ENCODE results near the gene PHLDA3.
"Not testable (repeated sequence)": the region's sequence is repeated elsewhere in the genome, so short reads cannot be mapped to it uniquely, and the experiment has no call there.

Gene PHLDA3

GRCh38 chr1:201493757-201494617 is 25.0 kb upstream of the PHLDA3 start:
- no peaks in the 10 kb centered on the region for H4K20me1 ChIP-seq (ENCODE audit: insufficient read depth, low read length)
- H3F3A ChIP-seq (ENCODE audit: insufficient read depth, low read length), result no peaks in the 10 kb centered on the region
- H3K9me3 ChIP-seq (ENCODE audit: low read length), result no peaks in the 10 kb centered on the region
- H3K4me2 ChIP-seq (ENCODE audit: low read length), result no peak overlapping the region
- no peak overlapping the region for H3K27ac ChIP-seq (ENCODE audit: low read depth, low read length, poor library complexity, severe bottlenecking)
- no peaks in the 10 kb centered on the region for H3K9me2 ChIP-seq (ENCODE audit: low read depth, low read length)
- H3K36me3 ChIP-seq (ENCODE audit: insufficient read depth, low read length), result peaks cover 47% of the 10 kb centered on the region
- no peak for TF ChIP-seq EZH2 (IDR thresholded peaks at IDR 0.05; ENCODE audit: borderline replicate concordance, low read length)
- TF ChIP-seq, protein P1, sequence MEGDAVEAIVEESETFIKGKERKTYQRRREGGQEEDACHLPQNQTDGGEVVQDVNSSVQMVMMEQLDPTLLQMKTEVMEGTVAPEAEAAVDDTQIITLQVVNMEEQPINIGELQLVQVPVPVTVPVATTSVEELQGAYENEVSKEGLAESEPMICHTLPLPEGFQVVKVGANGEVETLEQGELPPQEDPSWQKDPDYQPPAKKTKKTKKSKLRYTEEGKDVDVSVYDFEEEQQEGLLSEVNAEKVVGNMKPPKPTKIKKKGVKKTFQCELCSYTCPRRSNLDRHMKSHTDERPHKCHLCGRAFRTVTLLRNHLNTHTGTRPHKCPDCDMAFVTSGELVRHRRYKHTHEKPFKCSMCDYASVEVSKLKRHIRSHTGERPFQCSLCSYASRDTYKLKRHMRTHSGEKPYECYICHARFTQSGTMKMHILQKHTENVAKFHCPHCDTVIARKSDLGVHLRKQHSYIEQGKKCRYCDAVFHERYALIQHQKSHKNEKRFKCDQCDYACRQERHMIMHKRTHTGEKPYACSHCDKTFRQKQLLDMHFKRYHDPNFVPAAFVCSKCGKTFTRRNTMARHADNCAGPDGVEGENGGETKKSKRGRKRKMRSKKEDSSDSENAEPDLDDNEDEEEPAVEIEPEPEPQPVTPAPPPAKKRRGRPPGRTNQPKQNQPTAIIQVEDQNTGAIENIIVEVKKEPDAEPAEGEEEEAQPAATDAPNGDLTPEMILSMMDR (IDR thresholded peaks at IDR 0.05; ENCODE audit: low read length), result no peak
- H3K27me3 ChIP-seq (ENCODE audit: insufficient read depth, low read length), result no peaks in the 10 kb centered on the region
- H3K79me2 ChIP-seq (ENCODE audit: insufficient read depth, low read length), result no peaks in the 10 kb centered on the region
- no peak overlapping the region for H2AFZ ChIP-seq (ENCODE audit: low read length)
- H3K9ac ChIP-seq (ENCODE audit: low read length), result no peak overlapping the region
- no peak overlapping the region for H3K4me3 ChIP-seq (ENCODE audit: low read depth, low read length, poor library complexity, severe bottlenecking)
- H3K4me1 ChIP-seq (ENCODE audit: insufficient read depth, low read length, severe bottlenecking), result no peaks in the 10 kb centered on the region

- not testable (repeated sequence) for H3K79me2 ChIP-seq (ENCODE audit: insufficient read depth, low read length); H3K27me3 ChIP-seq (ENCODE audit: insufficient read depth, low read length); H4K20me1 ChIP-seq (ENCODE audit: insufficient read depth, low read length); H3K9me2 ChIP-seq (ENCODE audit: low read depth, low read length); H3K4me3 ChIP-seq (ENCODE audit: low read depth, low read length, poor library complexity, severe bottlenecking); H3K4me2 ChIP-seq (ENCODE audit: low read length); H3K4me1 ChIP-seq (ENCODE audit: insufficient read depth, low read length, severe bottlenecking); H3K27ac ChIP-seq (ENCODE audit: low read depth, low read length, poor library complexity, severe bottlenecking); H2AFZ ChIP-seq (ENCODE audit: low read length); H3F3A ChIP-seq (ENCODE audit: insufficient read depth, low read length); H3K9me3 ChIP-seq (ENCODE audit: low read length); H3K9ac ChIP-seq (ENCODE audit: low read length)
- peaks cover 45% of the 10 kb centered on the region for H3K36me3 ChIP-seq (ENCODE audit: insufficient read depth, low read length)
Measured at GRCh38 chr1:201493026-201493656, 24.2 kb upstream of the PHLDA3 start.

DNA sequence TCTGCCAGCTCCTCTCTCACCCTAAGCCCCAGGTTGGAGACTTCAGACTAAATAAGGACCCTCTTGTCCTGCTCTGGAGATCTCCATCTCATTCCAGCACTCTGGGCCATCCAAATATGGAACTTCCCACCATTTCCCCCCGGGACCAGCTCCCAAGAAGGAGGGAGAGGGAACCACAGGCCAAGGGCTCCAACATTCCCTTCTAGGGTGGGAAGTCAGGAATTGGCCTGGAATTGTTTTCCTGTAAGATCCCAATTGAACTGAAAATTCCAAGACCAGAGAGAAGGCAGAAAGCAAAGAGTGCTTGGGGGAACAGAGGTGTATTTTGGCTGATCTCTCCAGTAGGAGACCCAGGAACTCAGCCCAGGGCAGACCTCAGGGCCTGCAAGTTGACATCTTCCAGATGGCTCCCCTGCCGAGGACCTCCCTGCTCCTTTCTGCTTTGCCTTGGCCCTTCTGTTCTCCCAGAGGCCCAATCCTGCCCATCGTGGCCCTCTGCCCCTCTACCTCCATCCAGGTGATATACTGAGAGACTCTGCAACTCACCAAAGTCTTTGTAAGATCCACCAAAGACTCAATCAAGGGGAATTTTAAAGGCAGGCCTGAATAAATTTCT is 23.0 kb upstream of the PHLDA3 start:
- H3K4me1 ChIP-seq (ENCODE audit: insufficient read depth, low read length, severe bottlenecking), result no peaks in the 10 kb centered on the region
- H3K27me3 ChIP-seq (ENCODE audit: insufficient read depth, low read length), result no peaks in the 10 kb centered on the region
- no peak overlapping the region for H3K4me2 ChIP-seq (ENCODE audit: low read length)
- H3K79me2 ChIP-seq (ENCODE audit: insufficient read depth, low read length), result no peaks in the 10 kb centered on the region
- H3K4me3 ChIP-seq (ENCODE audit: low read depth, low read length, poor library complexity, severe bottlenecking), result no peak overlapping the region
- no peaks in the 10 kb centered on the region for H3K9me3 ChIP-seq (ENCODE audit: low read length)
- H4K20me1 ChIP-seq (ENCODE audit: insufficient read depth, low read length), result no peaks in the 10 kb centered on the region
- H3K9me2 ChIP-seq (ENCODE audit: low read depth, low read length), result no peaks in the 10 kb centered on the region
- no peak overlapping the region for H3K9ac ChIP-seq (ENCODE audit: low read length)
- H3K27ac ChIP-seq (ENCODE audit: low read depth, low read length, poor library complexity, severe bottlenecking), result no peak overlapping the region
- no peak overlapping the region for H2AFZ ChIP-seq (ENCODE audit: low read length)
- peaks cover 46% of the 10 kb centered on the region for H3K36me3 ChIP-seq (ENCODE audit: insufficient read depth, low read length)
- H3F3A ChIP-seq (ENCODE audit: insufficient read depth, low read length), result no peaks in the 10 kb centered on the region
- TF ChIP-seq, protein P1 (IDR thresholded peaks at IDR 0.05; ENCODE audit: low read length), result no peak
- TF ChIP-seq EZH2 (IDR thresholded peaks at IDR 0.05; ENCODE audit: borderline replicate concordance, low read length), result no peak
